HG03095 (cell line): ENCODE measurements around the gene PRELID3B.
A peak's percentile ranks its signal among the peaks of the same experiment; 100 is the strongest.

Experiments
- ATAC-seq: cut with Tn5 transposase; IDR thresholded peaks from one replicate; pipeline ENCODE4 v1.9.1; 2021; ENCODE audit warnings: moderate library complexity; ENCODE audit not compliant: unreplicated experiment

The PRELID3B gene

GRCh38 chr20:59010995-59011873 is 31.4 kb downstream of the PRELID3B start:
- no peak for ATAC-seq

DNA sequence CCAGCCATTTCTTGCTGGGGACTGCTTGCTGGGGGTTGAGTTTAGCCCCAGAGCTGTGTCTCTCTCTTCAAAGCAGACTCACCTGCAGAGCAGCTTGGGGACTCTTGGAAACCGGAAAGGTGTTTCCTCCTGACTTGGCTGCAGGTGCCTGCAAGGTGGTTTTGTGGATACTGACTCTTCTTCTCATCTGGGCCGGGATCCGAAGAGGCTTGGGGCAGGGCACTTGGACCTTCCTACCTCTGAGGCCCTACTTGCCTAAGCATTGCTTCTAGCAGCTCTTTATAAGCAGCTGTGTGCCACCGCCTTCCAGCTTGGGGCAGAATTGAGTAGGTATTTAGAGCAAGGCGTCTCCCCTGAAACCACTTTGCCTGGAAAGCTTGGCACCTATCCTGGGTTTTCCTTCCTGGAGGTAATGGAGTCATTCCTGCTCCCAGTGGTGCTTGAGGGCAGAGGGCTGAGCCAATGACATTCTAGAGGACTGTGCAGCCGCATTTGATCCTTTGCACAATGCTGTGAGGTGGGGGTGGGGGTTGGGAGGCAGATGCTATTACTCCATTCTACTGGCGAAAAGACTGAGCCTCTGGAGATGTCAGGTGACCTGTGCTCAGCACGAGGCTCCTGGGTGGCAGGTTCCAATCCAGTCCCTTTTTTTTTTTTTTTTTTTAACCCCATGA is 32.1 kb downstream of the PRELID3B start:
- ATAC-seq: no peak

DNA sequence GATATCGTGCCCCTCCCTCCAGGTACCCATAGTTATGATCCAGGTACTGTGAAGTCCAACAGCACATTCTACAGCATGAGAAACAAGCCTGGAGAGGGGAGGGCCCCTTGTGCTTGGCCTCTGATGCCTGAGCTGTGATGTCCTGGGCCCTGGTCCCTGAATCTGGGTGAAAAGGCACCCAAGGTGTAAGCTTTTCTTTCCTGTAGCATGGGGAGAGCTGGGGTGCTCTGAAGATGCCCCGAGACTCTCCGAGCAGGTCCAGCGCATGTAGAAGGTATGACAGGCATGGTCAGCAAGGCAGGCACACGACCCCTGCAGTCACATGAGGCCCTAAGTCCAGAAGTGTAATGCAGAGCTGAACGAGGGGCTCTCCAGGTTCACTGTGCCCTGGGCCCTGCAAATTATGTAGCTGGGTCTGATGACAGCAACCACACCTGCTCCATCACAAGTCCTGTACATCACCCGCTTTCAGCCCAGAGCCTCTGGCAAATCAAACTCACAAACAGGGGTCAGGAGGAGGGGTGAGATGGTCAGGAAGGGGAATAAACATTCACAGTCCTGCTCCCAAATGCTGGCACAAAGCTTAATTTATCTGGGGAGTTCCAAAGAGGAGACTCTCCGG is 33.8 kb downstream of the PRELID3B start:
- ATAC-seq: no peak

DNA sequence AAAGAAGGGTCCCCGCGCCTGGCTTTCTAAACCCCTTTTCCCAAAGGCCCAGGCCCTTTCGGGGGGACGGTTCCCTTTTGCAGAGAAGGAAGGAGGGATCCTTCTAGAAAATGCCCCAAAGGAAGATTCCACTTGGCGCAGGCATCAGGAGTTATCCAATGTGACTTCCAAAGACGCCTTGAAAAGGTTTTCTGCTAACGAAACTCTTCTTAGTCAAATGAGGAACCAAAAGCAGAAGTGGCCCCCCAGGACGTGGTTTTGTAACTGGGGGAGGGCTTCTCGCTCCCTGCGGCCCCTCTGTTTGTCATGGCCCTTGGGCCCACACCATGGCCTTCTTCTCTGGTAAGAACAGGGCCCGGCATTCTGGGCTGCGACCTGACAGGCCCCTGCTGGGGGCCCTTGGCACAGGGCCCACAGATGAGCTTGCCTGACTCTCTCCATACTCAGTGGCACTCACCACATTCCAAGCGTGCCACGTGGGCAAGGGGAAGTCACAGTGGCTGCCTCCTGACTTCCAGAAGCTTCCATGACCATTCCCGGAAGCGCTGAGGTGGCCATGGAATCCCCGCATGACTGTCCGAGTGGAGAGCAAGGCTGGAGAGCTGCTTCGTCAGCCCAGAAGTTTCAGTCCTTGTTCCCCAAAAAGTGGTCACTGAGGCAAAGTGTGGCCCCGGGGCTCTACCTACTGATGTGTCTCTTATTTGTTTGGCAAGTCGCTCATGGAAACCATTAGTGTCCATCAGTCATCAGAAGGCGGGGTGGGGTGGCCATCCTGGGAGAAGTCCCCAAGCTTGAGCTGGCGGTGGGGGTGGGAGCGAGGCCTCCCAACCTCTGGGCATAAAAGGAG is 34.7 kb downstream of the PRELID3B start:
- ATAC-seq: peak; percentile 37

DNA sequence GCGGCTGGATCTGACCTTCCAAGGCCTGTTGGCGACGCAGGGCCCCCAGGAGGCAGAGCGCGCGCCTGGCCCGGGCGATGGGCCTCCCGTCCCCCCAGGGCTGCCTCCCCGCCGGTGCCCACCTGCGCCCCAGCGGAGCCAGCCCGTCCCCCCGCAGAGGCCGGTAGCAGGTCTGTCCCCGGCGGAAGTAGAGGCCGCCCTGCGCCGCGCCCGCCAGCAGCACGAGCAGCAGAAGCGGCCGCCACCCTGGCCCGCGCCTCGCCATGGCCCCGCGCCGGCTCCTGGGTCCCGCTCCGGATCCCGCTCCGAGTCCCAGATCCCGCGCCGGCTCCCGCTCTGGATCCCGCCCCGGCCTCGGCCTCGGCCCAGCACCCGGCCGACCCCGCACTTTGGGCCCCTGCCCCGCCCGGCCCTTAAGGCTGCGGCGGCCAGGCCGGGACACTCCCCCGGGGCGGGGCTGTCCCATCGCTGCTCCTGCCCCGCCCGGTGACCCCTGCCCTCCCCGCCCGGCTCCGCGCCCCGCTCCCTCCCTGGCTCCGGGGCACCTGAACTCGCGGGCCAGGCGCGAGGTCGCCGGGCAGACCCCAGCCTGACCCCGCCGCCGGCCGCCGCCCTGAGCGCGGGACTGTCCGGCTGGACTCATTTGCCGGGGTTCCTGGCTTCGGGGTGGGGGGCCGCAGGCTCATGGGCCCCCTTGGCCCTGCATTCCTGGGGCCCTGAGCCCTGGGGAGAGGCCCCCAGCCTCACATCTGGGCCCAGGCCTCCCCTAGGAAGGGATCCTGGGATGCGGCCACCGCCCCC is 35.5 kb downstream of the PRELID3B start, which contains the start of gene CTSZ:
CTSZ (minus strand) TSS at position 391 of the 801 bp plus-strand sequence; CDS start at position 265, 126 bp downstream.
- peak; percentile 22 for ATAC-seq

- no peak for ATAC-seq
Measured at GRCh38 chr20:59006167-59006863, 36.3 kb downstream of the PRELID3B start.

- ATAC-seq: no peak
Measured at GRCh38 chr20:59005523-59006166, 36.9 kb downstream of the PRELID3B start.

DNA sequence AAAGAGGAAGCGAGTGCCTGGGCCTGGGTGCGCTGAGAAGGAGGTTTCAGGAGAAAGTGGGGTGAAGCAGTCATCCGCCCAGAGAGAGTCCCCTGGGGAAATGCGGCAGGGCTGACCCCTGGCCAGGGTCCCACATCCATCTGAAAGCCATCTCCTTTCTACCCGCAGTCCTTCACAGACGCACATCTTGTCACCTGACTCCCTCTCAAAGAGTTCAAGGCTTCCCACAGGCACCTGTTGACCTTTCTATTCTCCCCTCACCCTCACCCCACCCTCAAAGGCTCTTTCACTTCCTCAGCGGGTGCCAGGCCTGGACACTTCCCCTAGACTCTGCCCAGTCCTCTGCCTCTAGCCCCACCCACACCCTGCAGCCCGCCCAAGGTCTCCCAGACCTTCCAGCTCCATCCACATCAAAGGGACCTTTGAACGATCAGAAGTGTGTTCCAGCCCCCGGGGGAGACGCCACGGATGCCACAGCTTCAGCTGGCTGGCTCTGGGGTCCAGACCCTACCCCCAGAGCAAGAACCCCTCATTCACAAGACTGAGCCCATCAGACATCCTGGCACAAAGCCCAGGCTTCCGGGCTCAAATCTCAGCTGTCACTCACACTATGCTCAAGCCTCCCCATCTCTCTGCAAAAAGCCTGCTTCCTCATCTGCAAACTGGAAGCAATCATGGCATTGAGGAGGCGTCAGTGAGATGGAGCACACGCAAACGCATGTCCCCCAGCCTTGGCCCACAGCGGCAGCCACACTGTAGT is 37.6 kb downstream of the PRELID3B start:
- ATAC-seq: peak; percentile 41

GRCh38 chr20:59004493-59004762 is 38.2 kb downstream of the PRELID3B start:
- no peak for ATAC-seq

- ATAC-seq: no peak
Measured at GRCh38 chr20:59003836-59004492, 38.6 kb downstream of the PRELID3B start.

- ATAC-seq: no peak
Measured at GRCh38 chr20:59002874-59003399, 39.6 kb downstream of the PRELID3B start.

DNA sequence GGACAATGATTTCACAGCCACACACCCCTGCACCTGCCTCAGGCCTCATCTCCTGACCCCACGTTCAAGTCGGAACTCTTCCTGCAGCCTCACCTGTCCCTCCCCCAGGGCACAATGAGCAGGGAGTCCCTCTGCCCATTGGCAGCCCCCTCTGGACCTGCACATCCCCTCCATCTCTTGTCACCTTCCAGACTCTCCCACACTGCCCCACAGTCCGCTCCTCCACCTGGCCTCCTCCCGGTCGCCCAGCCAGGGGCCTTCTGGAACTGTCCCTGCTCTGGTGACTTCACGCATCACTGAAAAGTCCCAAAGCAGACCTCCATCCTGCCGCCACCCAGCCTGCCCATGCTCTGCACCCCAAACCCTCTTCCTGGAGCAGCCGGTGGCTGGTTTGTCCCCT is 40.2 kb downstream of the PRELID3B start:
- no peak for ATAC-seq

GRCh38 chr20:59001449-59002171 is 41.0 kb downstream of the PRELID3B start:
- ATAC-seq: no peak

GRCh38 chr20:59001068-59001448 is 41.5 kb downstream of the PRELID3B start:
- no peak for ATAC-seq

- ATAC-seq: no peak
Measured at GRCh38 chr20:59000326-59000725, 42.3 kb downstream of the PRELID3B start.

DNA sequence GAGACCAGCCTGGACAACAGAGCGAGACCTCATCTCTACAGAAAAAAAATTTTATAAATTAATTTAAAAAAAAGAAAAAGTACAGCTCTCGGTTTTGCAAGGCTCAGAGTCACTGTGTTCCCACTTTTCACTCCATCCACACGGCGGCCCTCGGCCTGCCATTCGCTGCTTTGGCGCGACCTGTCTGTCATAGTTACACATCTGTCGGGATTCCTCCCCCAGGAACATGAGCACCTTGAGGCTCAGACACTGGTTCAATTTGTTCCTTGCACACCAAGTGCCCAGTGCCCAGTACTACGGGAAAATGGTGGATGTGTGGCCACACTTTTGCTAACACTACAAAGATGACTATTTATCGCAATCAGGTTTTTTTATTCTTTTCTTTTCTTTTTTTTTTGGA is 43.9 kb downstream of the PRELID3B start:
- no peak for ATAC-seq
